CD4-positive, alpha-beta T cell treated with Interleukin-2 at 100 ng/mL for 4 hours (primary cell): Measurements from ENCODE around the gene CPSF7.
A peak's percentile ranks its signal among the peaks of the same experiment; 100 is the strongest.
"Not testable (repeated sequence)": the region's sequence is repeated elsewhere in the genome, so short reads cannot be mapped to it uniquely, and the experiment has no call there.

Source experiments
- DNase-seq: peaks from one replicate; pipeline ENCODE4 v3.0.0-alpha.2; 2020; ENCODE audit warnings: low spot score

The CPSF7 gene

GRCh38 chr11:61429691-61430582, at the start of gene CPSF7, which contains the start of gene SDHAF2:
Gene CPSF7 (minus strand): TSS chr11:61429975. CDS start chr11:61429235, 740 bp downstream.
Gene SDHAF2 (plus strand): TSS chr11:61430124. CDS start chr11:61430147, 23 bp downstream.
- DNase-seq: peak; percentile 96

- peak; percentile 51 for DNase-seq
Observed at GRCh38 chr11:61477727-61478148, 48.0 kb upstream of the CPSF7 start.

- no peak for DNase-seq
Observed at GRCh38 chr11:61477126-61477525, 47.4 kb upstream of the CPSF7 start.

- DNase-seq: no peak
Observed at GRCh38 chr11:61476371-61476770, 46.6 kb upstream of the CPSF7 start.

- no peak for DNase-seq
Observed at GRCh38 chr11:61475433-61475832, 45.7 kb upstream of the CPSF7 start.

GRCh38 chr11:61474013-61474643, 44.4 kb upstream of the CPSF7 start:
- no peak for DNase-seq

GRCh38 chr11:61473370-61474012, 43.7 kb upstream of the CPSF7 start:
- no peak for DNase-seq

GRCh38 chr11:61472868-61473267, 43.1 kb upstream of the CPSF7 start:
- no peak for DNase-seq

- no peak for DNase-seq
Observed at GRCh38 chr11:61472282-61472681, 42.5 kb upstream of the CPSF7 start.

- DNase-seq: no peak
Observed at GRCh38 chr11:61468002-61468401, 38.2 kb upstream of the CPSF7 start.

- not testable (repeated sequence) for DNase-seq
Observed at GRCh38 chr11:61467602-61468001, 37.8 kb upstream of the CPSF7 start.

- no peak for DNase-seq
Observed at GRCh38 chr11:61460986-61461385, 31.2 kb upstream of the CPSF7 start.

- no peak for DNase-seq
Observed at GRCh38 chr11:61460474-61460881, 30.7 kb upstream of the CPSF7 start.

- no peak for DNase-seq
Observed at GRCh38 chr11:61454520-61454919, 24.7 kb upstream of the CPSF7 start.

- no peak for DNase-seq
Observed at GRCh38 chr11:61453695-61454094, 23.9 kb upstream of the CPSF7 start.

- DNase-seq: no peak
Observed at GRCh38 chr11:61452825-61453224, 23.1 kb upstream of the CPSF7 start.

- no peak for DNase-seq
Observed at GRCh38 chr11:61448552-61448927, 18.8 kb upstream of the CPSF7 start.

GRCh38 chr11:61447601-61448551, 18.1 kb upstream of the CPSF7 start:
- no peak for DNase-seq

- DNase-seq: peak; percentile 61
Observed at GRCh38 chr11:61446211-61446651, 16.5 kb upstream of the CPSF7 start.

- no peak for DNase-seq
Observed at GRCh38 chr11:61445516-61445915, 15.7 kb upstream of the CPSF7 start.

GRCh38 chr11:61442616-61443015, 12.8 kb upstream of the CPSF7 start:
- DNase-seq: no peak

- no peak for DNase-seq
Observed at GRCh38 chr11:61439615-61440014, 9.8 kb upstream of the CPSF7 start.
